Activated naive CD4-positive, alpha-beta T cell treated with Interleukin-2 at 50 U/mL for 16 hours (primary cell): ENCODE data around the gene IL27RA.
A peak's percentile ranks its signal among the peaks of the same experiment; 100 is the strongest.

ENCODE experiments used
- DNase-seq: peaks from one replicate; pipeline ENCODE4 v3.0.0-alpha.2; 2020

IL27RA gene

GRCh38 chr19:14089662-14090508 is 58.3 kb downstream of the IL27RA start:
- peak; percentile 57 for DNase-seq

- peak; percentile 81 for DNase-seq
Measured at GRCh38 chr19:14090509-14091080, 59.0 kb downstream of the IL27RA start, which contains the start of gene SAMD1. SAMD1 (minus strand) TSS chr19:14090751.

GRCh38 chr19:14091081-14091812 is 59.7 kb downstream of the IL27RA start:
- DNase-seq = peak; percentile 73

- peak; percentile 39 for DNase-seq
Measured at GRCh38 chr19:14091813-14092462, 60.4 kb downstream of the IL27RA start.

- DNase-seq = no peak
Measured at GRCh38 chr19:14093117-14093823, 61.7 kb downstream of the IL27RA start.

GRCh38 chr19:14094854-14095253 is 63.3 kb downstream of the IL27RA start:
- no peak for DNase-seq

GRCh38 chr19:14096272-14096992 is 64.9 kb downstream of the IL27RA start:
- no peak for DNase-seq

- DNase-seq = no peak
Measured at GRCh38 chr19:14097532-14098151, 66.1 kb downstream of the IL27RA start.

GRCh38 chr19:14101003-14101545 is 69.5 kb downstream of the IL27RA start:
- DNase-seq = no peak

GRCh38 chr19:14102102-14102696 is 70.6 kb downstream of the IL27RA start:
- no peak for DNase-seq

- DNase-seq = no peak
Measured at GRCh38 chr19:14102756-14103155, 71.2 kb downstream of the IL27RA start.
